H9 (cell line): ENCODE results near the gene SLC26A2. TPM values are rescaled to one million over a fixed set of nuclear protein-coding genes. Genes with fewer than 3 reads are reported as not detected.

Source experiments
- DNase-seq: peaks from one replicate; pipeline ENCODE4 v3.0.0-alpha.2; 2017
- H2AFZ ChIP-seq: one replicate; pipeline ENCODE4 v1.6.1; 2013; ENCODE audit warnings: mild to moderate bottlenecking, low read length, control low read depth, moderate library complexity
- H2AK5ac ChIP-seq: 2 replicates; pipeline ENCODE4 v1.6.1; 2013; ENCODE audit warnings: low read length, control low read depth, mixed read lengths; ENCODE audit not compliant: insufficient read length
- H2BK120ac ChIP-seq: one replicate; pipeline ENCODE4 v1.6.1; 2013; ENCODE audit warnings: low read depth, mild to moderate bottlenecking, low read length, control low read depth, inconsistent platforms; ENCODE audit not compliant: poor library complexity, severe bottlenecking
- H2BK12ac ChIP-seq: 2 replicates; pipeline ENCODE4 v1.6.1; 2013; ENCODE audit warnings: low read length, control low read depth, mixed read lengths, low read depth; ENCODE audit not compliant: insufficient read length
- H2BK15ac ChIP-seq: 2 replicates; pipeline ENCODE4 v1.6.1; 2013; ENCODE audit warnings: low read depth, low read length, control low read depth
- H2BK20ac ChIP-seq: one replicate; pipeline ENCODE4 v1.6.1; 2013; ENCODE audit warnings: low read depth, mild to moderate bottlenecking, low read length, control low read depth, inconsistent platforms; ENCODE audit not compliant: poor library complexity, severe bottlenecking
- H2BK5ac ChIP-seq: 2 replicates; pipeline ENCODE4 v1.6.1; 2013; ENCODE audit warnings: low read length, control low read depth, mixed read lengths; ENCODE audit not compliant: insufficient read length
- H3K14ac ChIP-seq: 2 replicates; pipeline ENCODE4 v1.6.1; 2013; ENCODE audit warnings: low read length, control low read depth; ENCODE audit not compliant: insufficient read depth
- H3K18ac ChIP-seq: 2 replicates; pipeline ENCODE4 v1.6.1; 2013; ENCODE audit warnings: low read depth, mild to moderate bottlenecking, mixed read lengths, low read length, control low read depth; ENCODE audit not compliant: insufficient read length
- H3K23ac ChIP-seq: 2 replicates; pipeline ENCODE4 v1.6.1; 2013; ENCODE audit warnings: low read length, control low read depth, mixed read lengths, low read depth; ENCODE audit not compliant: insufficient read length
- H3K23me2 ChIP-seq: 2 replicates; pipeline ENCODE4 v1.6.1; 2013; ENCODE audit warnings: low read depth, mild to moderate bottlenecking, mixed read lengths, low read length, control low read depth; ENCODE audit not compliant: insufficient read length, poor library complexity, severe bottlenecking
- H3K27ac ChIP-seq: 2 replicates; pipeline ENCODE4 v1.5.1; 2013; ENCODE audit warnings: low read length, control low read depth, mixed read lengths, low read depth; ENCODE audit not compliant: insufficient read length
- H3K27me3 ChIP-seq: 2 replicates; pipeline ENCODE4 v1.6.1; 2013; ENCODE audit warnings: low read length, control low read depth, inconsistent platforms; ENCODE audit not compliant: insufficient read depth
- H3K4ac ChIP-seq: 2 replicates; pipeline ENCODE4 v1.6.1; 2013; ENCODE audit warnings: low read depth, mild to moderate bottlenecking, control low read depth, inconsistent platforms, low read length, moderate library complexity
- H3K4me1 ChIP-seq: 2 replicates; pipeline ENCODE4 v1.6.1; 2013; ENCODE audit warnings: low read length, control low read depth, inconsistent platforms; ENCODE audit not compliant: insufficient read depth
- H3K4me2 ChIP-seq: 2 replicates; pipeline ENCODE4 v1.6.1; 2013; ENCODE audit warnings: low read length, control low read depth, mixed read lengths; ENCODE audit not compliant: insufficient read length, insufficient read depth
- H3K56ac ChIP-seq: 2 replicates; pipeline ENCODE4 v1.6.1; 2013; ENCODE audit warnings: low read depth, mild to moderate bottlenecking, mixed read lengths, low read length, control low read depth; ENCODE audit not compliant: insufficient read length
- H3K79me1 ChIP-seq: 2 replicates; pipeline ENCODE4 v1.6.1; 2013; ENCODE audit warnings: low read depth, mild to moderate bottlenecking, moderate library complexity, low read length, control low read depth, inconsistent platforms; ENCODE audit not compliant: insufficient read depth, poor library complexity, severe bottlenecking
- H3K79me2 ChIP-seq: 2 replicates; pipeline ENCODE4 v1.6.1; 2013; ENCODE audit warnings: low read length, control low read depth, inconsistent platforms; ENCODE audit not compliant: insufficient read depth
- H3K9ac ChIP-seq: 2 replicates; pipeline ENCODE4 v1.6.1; 2013; ENCODE audit warnings: low read length, control low read depth, mixed read lengths; ENCODE audit not compliant: insufficient read length; ENCODE audit errors: extremely low read depth
- H3K9me3 ChIP-seq: one replicate; pipeline ENCODE4 v1.6.1; 2013; ENCODE audit warnings: low read depth, low read length, inconsistent platforms; ENCODE audit not compliant: control insufficient read depth
- H3T11ph ChIP-seq: one replicate; pipeline ENCODE4 v1.6.1; 2013; ENCODE audit warnings: mild to moderate bottlenecking, low read length, control low read depth, inconsistent platforms
- H4K20me1 ChIP-seq: one replicate; pipeline ENCODE4 v1.6.1; 2013; ENCODE audit not compliant: control insufficient read depth, insufficient read length, insufficient read depth
- H4K5ac ChIP-seq: 2 replicates; pipeline ENCODE4 v1.6.1; 2013; ENCODE audit warnings: low read depth, mild to moderate bottlenecking, mixed read lengths, low read length, control low read depth; ENCODE audit not compliant: insufficient read length
- H4K8ac ChIP-seq: replicated peaks from 2 replicates; pipeline ENCODE4 v1.6.1; 2013; ENCODE audit warnings: low read length, control low read depth, mixed read lengths, low read depth; ENCODE audit not compliant: insufficient read length
- H4K91ac ChIP-seq: 2 replicates; pipeline ENCODE4 v1.6.1; 2013; ENCODE audit warnings: low read depth, mild to moderate bottlenecking, moderate library complexity, mixed read lengths, low read length, control low read depth; ENCODE audit not compliant: insufficient read length
- H3K27ac Mint-ChIP-seq, 3 experiments: 2 replicates in 2 of 3; 3 replicates in 1 of 3; pipeline ENCODE4 v1.8.0; 2020 to 2021; ENCODE audit warnings: mixed read lengths in 3 of 3, mild to moderate bottlenecking in 1 of 3, moderate library complexity in 1 of 3
- H3K27me3 Mint-ChIP-seq: 2 replicates; pipeline ENCODE4 v1.8.0; 2021; ENCODE audit warnings: low read depth, mild to moderate bottlenecking, moderate library complexity, mixed read lengths
- H3K36me3 Mint-ChIP-seq, 3 experiments: 2 replicates in 2 of 3; 3 replicates in 1 of 3; pipeline ENCODE4 v1.8.0; 2020 to 2021; ENCODE audit warnings: low read depth in 3 of 3, mixed read lengths in 3 of 3; ENCODE audit not compliant: insufficient read depth in 1 of 3
- H3K4me1 Mint-ChIP-seq, 2 experiments: 2 replicates each; pipeline ENCODE4 v1.8.0; 2020; ENCODE audit warnings: mixed read lengths in 2 of 2
- H3K4me3 Mint-ChIP-seq, 2 experiments: 2 replicates in 1 of 2; 3 replicates in 1 of 2; pipeline ENCODE4 v1.8.0; 2020 to 2021; ENCODE audit warnings: mild to moderate bottlenecking in 2 of 2, mixed read lengths in 2 of 2, moderate library complexity in 1 of 2
- H3K9me3 Mint-ChIP-seq, 2 experiments: 2 replicates in 1 of 2; 3 replicates in 1 of 2; pipeline ENCODE4 v1.8.0; 2020; ENCODE audit warnings: mild to moderate bottlenecking in 2 of 2, mixed read lengths in 2 of 2, moderate library complexity in 1 of 2
- whole genome bisulfite sequencing: extraction: QIAGEN DNeasy Blood & Tissue Kit; methylation state at CpG from one replicate; pipeline ENCODE4 v1.1.7; 2013; ENCODE audit warnings: missing lambda C conversion rate, low lambda C conversion rate, mixed read lengths; ENCODE audit not compliant: insufficient read length; ENCODE audit errors: extremely low coverage; 5-methylcytosine and 5-hydroxymethylcytosine counted together
- total RNA-seq: library from RNA; stranded (reverse); gene quantifications from 2 replicates; pipeline ENCODE4 v1.2.1, GENCODE V29; 2021
- TF ChIP-seq, protein P1 (sequence below): fragments of 200-600 bp; sonication (generic); conservative IDR thresholded peaks from 3 replicates; pipeline ENCODE4 v1.8.0; 2021; ENCODE audit warnings: antibody characterized with exemption, mild to moderate bottlenecking

Gene SLC26A2
- total RNA-seq, 1 experiment from 2014 or later, result 5.9 TPM

DNA sequence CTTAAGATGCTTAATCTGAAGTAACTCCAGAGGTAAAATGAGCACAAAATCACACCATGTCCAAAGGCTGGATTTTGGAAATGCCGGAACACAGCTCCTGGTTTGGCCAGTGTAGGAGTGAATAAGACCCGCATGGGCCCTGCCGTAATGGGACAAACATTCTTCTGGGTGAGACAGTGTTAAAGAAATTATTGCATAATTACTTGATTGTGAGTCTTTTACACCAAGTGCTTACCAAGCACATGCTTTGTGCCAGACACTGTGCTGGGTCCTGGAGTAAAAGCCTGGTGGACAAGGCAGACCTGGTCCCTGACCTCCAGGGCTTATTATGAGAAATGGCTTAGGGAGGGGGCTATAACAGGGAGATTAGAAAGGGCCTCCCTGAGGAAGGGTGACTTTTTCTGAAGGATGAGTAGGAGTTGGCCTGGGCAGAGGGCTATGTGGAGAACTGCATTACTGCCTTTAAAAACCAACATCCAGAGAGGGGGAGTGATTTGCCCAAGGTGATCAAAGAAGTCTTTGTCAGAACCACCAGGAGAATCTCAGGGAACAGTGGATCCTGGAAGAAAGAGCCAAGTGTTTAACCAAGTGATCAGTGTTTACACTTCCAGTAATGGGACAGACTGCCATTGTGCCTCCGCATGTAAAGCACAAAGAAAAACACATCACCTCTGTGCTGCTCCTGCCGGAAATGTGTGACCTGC, 19.5 kb upstream of the SLC26A2 start:
- no peak overlapping the region for H3T11ph ChIP-seq
- no peak overlapping the region for H3K14ac ChIP-seq
- no peak overlapping the region for H3K56ac ChIP-seq
- H4K91ac ChIP-seq, result no peak overlapping the region
- H3K4me2 ChIP-seq, result no peak overlapping the region
- H3K4me1 ChIP-seq, result no peaks in the 10 kb centered on the region
- H3K9ac ChIP-seq, result no peak overlapping the region
- no peak overlapping the region for H4K8ac ChIP-seq
- Mint-ChIP-seq H3K27me3 (peaks cover 2% of the 10 kb centered on the region), H3K4me1 (peaks cover 8 to 15% of the 10 kb centered on the region in 2 experiments), H3K9me3 (no peaks in the 10 kb centered on the region), H3K4me3 (no peak overlapping the region), H3K27ac (no peak overlapping the region), H3K36me3 (no peaks in the 10 kb centered on the region)
- H3K23ac ChIP-seq, result no peak overlapping the region
- no peak overlapping the region for H2AK5ac ChIP-seq
- H2BK15ac ChIP-seq, result no peak overlapping the region
- H2AFZ ChIP-seq, result no peak overlapping the region
- no peak for DNase-seq
- no peaks in the 10 kb centered on the region for H3K9me3 ChIP-seq
- H2BK120ac ChIP-seq, result no peak overlapping the region
- no peak overlapping the region for H3K27ac ChIP-seq
- H3K4ac ChIP-seq, result no peak overlapping the region
- no peaks in the 10 kb centered on the region for H3K79me2 ChIP-seq
- H4K5ac ChIP-seq, result no peak overlapping the region
- H3K18ac ChIP-seq, result no peak overlapping the region
- no peaks in the 10 kb centered on the region for H3K27me3 ChIP-seq
- no peaks in the 10 kb centered on the region for H4K20me1 ChIP-seq
- no peaks in the 10 kb centered on the region for H3K23me2 ChIP-seq
- WGBS, result no CpG with 5 or more reads among the region's 5 CpGs
- H2BK12ac ChIP-seq, result no peak overlapping the region
- no peaks in the 10 kb centered on the region for H3K79me1 ChIP-seq
- no peak overlapping the region for H2BK20ac ChIP-seq
- TF ChIP-seq, protein P1, sequence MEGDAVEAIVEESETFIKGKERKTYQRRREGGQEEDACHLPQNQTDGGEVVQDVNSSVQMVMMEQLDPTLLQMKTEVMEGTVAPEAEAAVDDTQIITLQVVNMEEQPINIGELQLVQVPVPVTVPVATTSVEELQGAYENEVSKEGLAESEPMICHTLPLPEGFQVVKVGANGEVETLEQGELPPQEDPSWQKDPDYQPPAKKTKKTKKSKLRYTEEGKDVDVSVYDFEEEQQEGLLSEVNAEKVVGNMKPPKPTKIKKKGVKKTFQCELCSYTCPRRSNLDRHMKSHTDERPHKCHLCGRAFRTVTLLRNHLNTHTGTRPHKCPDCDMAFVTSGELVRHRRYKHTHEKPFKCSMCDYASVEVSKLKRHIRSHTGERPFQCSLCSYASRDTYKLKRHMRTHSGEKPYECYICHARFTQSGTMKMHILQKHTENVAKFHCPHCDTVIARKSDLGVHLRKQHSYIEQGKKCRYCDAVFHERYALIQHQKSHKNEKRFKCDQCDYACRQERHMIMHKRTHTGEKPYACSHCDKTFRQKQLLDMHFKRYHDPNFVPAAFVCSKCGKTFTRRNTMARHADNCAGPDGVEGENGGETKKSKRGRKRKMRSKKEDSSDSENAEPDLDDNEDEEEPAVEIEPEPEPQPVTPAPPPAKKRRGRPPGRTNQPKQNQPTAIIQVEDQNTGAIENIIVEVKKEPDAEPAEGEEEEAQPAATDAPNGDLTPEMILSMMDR, result no peak
- no peak overlapping the region for H2BK5ac ChIP-seq
